ENCODE measurements around the gene HOXA2.

The HOXA2 gene

DNA sequence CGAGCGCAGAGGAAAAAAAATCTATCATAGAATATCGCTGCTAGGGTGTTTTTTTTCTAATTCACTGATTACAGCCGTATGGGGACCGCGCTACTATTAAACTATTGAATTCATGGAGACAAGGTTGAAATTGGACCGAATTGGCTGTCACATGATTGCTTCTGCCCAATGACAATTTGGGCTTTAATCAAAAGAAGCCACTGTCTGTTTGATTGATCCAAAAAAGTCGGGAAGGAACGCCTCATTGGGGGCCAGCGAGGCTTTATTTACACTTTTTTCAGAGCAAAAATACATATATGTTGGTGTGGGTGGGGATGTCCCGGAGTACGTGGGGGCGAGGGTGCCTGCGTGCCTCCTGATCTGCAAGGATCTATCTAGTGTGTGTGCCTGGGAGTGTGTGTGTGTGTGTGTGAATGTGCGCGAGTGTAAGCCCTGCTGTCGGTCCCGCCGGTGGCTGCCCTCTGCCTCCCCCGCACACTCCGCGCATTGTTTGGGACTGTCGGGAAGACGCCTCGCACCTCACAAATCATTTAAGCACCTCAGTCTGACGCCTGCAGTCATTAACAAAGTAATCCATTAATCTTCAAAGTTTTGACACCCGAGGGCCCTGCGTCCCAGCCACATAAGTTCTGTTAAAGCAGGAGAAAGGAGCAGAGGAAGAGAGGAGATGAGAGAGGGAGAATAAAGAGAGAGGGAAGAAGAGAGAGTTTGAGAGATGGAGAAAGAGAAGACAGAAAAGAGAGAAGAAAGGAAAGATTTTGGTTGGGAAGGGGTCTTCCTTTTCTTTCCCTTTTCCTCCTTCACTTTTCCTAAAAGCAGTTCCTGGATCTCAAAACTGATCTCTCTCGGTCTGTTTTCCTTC lies at the start of gene HOXA2:
TSS of gene HOXA2 (minus strand) at position 103 of the 862 bp plus-strand sequence. CDS start 183 bp downstream, outside the sequence.
- DNase-seq, result no peak

DNA sequence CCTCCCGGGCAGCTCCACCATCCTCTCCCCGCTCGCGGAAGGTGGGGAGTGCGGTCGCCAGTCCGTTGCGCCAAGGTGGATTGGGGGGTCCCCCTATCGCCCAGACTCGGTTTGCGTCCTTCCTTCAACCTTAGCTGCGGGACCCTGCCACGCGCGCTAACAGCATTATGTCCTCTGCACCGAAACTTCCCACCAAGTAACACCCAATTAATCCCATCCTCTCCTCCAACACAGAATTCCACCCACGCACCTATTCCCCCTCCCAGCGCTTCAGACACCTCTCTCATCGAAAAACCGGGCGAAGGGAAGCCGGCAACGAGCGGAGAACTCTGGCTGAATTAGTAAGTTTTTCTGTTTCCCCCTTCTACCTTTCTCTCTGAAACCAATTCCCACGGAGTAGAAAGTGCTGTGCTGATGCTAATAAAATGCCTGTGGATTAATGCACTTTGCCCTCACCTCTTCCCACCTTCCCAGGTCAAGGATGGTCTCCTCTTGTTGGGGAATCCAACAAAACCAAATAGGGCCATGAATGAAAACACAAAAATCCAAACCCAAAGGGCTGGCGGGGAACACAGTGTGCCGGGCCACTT lies 49.0 kb upstream of the HOXA2 start:
- DNase-seq, result no peak

DNA sequence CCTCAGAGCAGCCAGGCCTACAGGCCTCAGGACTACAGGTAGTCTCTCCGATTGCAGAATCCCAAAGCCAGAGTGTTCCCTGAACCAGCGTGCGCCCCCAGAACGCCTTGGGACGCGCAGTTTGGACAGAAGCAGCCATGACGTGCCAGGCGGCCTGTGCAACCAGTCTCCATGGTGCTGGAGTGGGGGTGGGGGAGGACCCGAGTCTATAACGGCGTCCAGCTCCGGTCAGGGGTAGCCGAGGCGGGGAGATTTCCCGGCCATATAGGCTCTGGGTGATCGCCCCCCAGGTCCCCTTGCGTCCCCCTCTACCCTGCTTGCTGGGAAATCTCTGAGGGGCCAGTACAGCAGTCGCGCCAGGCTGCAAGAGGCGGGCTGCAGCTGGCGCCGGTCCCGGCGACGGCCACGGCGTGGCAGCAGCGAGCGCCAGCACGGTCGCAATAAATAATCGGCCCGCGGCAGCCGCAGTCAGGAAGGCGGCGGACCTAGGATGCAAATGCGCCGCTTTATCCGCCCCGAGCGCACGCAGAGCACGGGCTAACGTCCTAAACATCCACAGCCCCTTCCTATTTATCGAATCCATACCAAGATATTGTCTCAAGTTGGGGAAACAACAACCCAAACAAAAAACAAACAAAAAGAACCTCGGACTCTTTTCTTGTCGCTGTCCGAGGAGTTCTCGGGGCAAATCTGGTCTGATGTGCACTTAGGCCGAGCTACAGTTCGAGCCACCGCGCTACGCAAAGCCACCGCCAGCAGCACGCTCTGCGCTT lies 48.3 kb upstream of the HOXA2 start:
- peak; percentile 90 for DNase-seq

DNA sequence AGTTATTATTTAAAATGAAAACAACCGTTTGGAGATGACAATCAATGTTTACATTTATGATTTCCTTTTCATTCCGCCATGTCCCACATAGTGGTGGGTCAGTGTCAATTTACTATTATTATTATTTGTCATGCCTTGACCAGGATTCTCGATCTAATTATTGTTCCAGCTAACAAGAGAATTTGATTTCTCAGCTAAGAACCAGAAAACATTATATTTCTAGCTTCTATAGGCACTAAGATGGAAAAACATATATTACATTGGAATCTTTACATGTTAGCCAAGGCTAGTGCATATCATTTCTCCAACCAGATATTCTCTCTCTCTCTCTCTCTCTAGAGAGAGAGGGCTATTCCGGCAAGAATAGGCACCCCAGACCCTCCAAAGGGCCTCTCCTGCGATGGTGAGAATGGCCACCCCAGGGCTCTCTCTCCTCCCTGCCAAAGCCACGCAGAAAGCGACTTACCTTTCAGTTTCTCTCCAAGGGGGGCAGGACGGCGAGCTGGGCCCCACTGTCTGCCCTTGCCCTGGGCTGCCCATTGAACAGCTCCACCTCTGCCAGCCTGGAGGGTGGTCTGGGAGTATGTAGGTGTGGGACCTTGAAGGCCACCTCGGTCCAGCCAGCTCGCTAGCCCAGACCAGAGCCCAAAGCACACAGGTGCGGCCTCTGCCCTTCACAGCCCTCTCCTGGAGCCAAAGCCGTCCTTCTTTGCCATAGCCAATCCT lies 47.5 kb upstream of the HOXA2 start:
- no peak for DNase-seq

DNA sequence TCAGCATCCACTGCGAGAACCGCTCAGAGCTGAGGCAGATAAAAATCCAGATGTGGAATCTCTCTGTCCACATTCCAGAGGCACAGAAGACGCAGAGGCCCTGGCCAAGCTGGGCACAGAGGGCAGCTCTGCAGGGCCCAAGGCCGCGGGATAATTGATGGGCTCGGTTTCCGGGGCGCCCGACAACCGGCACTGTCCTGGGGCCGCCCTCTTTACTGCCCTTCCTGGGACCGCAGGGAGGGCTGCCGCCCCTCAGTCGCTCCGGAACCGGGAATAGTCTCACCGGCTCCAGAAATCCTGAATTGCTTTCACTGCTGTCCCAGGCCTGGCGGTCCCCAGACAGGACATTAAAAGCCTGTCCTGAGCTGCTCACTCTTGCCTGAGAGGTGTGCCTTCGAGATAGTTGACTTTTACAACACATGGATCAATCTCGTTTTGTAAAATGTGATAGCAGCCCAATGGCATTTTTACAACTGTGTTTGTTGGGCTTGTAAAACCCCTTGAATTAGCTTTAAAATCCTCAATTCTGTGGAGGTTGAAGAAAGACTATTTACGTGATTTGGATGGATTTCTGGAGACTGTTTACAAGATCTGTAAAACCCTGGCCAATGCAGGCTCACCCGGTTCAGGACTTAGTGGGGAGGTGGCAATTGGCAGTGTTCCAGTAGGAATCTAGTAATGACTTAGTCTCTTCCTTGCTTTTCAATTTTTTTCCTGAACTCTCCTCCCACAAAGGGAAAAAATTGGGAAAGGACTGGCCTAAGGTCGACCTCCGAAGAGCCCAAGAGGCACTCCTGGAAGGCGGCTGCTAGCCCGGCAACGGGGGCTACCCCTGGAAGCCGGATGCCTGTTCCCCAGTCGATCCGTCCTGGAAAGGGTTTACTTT lies 46.5 kb upstream of the HOXA2 start:
- DNase-seq, result peak; percentile 43

DNA sequence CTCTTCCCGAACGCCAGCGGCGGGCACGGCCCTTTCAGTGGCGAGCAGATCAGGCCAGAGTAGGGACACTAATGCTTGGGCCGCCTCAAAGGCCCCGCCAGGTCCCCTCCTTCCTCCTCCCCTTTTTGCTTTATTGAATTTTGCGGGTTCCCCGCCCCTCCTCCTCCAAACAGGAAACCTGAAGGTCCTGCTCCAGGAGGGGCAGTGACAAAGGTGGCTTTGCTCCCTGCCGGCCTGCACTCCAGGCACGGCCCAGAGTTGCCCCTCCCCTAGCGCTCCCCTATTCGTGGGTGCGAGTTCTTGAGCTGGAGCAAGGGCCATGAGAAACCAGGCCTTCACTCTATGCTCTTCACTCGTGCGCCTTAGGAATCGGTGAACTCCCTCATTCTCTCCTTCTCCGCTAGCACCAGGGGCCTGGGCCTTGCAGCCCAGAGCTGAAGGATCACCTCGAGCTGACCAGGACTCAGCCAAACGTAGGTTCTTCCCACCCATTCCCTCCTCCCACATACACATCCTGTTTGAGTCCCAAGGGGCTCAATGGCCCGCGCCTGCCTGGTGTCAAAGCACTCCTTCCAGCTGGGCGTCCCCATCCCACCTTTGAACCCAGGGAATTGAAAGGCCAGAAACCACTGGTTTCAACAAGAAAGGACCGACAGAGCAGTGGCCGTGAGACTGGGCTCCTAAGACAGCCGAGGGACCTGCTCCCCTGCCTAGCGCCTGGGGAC lies 45.7 kb upstream of the HOXA2 start:
- DNase-seq, result peak; percentile 37

DNA sequence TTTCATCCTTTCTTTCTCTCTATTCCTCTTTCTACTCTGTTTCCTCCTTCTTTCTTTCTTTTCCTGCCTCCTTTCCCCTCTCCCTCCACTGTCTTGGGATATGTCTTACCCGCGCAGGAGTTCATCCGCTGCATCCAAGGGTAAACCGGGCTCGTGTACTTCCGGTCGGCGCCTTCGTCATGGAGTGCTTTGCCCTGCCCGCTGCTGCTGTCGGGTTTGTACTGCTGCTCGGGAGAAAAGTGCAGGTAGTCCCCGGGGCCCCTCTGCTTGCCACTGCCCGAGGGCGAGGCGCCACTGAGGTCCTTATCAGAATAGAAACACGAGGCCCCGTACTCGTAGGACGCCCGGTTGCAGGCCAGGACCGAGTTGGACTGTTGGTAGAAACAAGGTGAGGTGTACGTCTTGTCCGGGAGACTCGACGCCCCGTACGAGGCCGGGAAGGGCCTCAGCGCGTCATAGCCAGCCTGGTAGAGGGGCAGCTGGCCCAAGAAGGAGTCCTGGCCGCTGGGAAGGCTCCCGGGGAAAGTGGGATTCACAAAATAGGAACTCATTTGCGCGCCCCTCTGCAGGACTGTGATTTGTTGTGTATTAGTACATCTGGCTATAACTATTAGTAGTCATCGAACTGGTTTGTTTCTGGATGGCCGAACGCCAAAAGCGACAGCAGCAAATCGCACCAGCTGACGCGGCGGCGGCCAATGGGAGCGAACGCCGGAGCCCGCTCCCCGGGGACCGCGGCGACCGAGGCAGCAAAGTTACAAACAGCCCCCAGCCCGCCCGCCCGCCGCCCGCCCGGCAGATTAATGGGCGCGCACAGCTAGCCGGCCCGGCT lies 44.9 kb upstream of the HOXA2 start, which contains the start of gene HOXA6:
TSS of gene HOXA6 (minus strand) at position 576 of the 832 bp plus-strand sequence. CDS start at position 551, 25 bp downstream.
- DNase-seq, result peak; percentile 77

DNA sequence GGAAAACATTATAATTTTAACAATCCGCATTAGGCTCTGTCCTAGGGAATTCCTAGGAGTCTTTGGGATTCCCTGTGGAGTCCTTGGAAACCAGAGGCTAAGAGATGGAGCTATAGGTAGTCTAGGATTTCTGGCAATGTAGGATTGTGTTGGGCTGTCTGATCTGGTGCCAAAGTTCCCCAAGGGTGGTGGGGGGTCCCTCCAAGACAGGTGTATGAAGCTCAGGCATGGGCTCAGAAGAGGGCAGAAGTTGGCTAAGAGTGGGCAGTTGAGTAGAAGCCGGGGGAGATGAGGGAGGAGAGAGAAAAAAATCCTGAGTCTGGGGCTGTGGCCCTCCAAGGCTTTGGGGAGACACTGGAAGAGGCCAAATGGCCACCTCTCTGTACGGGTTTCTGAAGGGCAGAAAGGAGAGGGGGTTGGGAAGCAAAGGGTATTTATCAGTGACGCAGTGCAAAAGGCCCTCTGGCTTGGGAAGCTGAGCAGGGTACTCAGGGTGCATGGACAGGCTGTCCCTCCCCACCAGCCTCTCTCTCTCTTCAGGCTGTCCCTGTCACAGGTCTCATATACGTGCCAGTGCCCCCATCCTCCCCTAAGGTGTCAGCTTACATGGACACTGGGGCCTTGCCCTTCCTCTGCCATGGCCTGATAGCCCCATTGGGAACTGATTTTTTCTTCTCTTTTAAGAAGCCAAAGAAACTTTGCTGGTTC lies 44.2 kb upstream of the HOXA2 start:
- DNase-seq, result peak; percentile 23

DNA sequence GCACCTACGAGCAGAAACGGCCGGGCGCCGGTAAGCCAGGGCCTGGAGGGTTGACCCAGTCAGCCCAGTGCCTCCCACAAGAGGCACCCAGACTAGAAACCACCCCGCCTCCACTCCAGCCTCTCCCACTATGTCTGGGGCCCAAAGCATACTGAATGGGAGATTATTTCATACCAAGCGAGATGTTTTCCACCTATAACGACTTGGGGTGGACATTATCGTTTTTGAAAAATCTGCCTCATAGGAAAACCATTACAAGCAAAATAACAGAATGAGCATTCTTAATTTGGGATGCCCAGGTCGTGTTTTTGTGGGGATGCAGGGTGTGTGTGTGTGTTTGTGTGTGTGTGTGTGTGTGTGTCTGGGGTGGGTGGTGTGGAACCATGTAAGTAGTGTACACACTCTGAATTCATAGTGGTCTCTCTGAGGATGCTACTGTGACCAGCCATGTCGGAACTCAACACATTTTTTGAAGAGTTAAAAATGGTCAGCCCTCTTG lies 43.5 kb upstream of the HOXA2 start:
- no peak for DNase-seq

DNA sequence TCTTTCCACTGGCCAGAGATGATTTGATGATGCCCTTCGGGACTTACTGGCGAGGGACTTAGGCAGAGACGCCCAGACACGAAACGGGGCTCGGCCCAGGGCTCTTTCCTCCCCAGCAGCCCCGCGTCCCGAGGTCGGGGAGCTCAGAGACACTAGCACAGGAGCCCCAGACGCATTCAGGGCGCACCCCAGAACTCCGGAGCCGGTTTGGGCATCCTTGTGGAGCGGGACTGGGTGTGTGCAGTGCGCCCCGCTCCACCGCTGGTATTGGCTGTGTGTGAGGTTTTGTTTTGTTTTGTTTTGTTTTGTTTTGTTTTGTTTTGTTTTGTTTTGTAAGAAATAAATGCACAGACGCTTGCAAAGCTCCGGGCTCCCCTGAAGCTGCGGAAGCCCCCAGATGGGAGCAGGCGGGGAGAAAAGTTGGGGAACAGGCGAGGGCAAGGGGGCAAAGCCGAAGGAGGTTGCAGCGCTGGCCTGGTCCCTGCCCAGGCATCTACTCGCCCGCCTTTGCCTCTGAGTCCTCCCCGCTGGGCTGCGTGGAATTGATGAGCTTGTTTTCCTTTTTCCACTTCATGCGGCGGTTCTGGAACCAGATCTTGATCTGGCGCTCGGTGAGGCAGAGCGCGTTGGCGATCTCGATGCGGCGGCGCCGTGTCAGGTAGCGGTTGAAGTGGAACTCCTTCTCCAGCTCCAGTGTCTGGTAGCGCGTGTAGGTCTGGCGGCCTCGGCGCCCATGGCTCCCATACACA lies 42.9 kb upstream of the HOXA2 start:
- peak; percentile 33 for DNase-seq

DNA sequence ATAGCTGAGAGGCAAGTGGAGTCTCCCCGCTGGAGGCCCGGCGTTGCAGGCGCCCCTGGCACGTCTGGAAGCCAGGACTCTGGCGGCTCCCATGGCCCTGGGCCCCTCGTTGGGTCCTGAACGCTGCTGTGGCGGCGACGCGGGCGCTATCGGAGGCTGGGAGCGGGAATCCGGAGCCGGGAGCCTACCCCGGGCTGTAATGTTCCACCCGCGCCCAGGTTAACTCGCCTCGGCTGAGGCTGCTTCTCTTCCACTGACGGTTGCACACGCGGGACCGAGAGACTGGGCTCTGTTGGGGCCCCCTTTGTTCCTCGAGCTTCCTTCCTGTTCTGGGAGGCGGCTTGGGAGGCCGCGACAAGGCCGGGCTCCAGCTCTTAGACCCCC lies 42.3 kb upstream of the HOXA2 start:
- DNase-seq, result peak; percentile 29

DNA sequence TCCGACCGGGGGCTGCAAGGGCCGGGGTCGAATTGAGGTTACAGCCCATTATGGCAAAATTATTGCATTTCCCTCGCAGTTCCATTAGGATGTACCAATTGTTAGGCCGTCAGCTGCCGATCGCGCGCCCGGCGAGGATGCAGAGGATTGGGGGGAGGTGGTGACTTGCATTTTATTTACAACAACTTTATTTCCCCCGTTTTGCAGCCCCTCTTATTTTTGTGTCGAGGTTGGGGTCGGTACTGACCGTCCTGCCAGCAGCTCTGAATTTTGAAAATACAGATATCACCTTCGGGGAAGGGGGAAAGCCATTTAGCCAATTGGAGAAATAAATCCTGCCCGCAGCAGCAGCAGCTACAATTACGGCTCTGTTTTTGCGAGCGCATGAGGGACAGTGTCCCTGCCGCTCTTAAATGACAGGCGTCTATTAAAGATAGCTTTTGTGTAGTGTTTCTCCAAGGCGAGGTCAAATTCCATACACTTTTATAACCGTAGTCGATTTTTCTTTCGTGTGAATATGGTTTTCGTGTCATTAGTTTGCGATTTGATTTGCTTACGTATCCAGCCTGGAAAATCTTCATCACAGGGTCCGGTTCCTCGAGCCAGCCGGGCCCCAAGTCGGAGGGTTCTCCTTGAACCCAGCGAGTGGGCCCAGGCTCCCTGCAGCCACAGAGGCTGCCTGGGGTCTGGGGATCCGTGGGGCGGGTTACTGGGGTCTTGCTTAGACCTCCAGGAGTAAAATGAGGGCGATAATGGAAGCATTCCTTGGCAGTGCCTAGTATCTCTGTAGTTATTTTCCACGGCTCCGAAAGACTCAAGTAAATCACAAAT lies 41.7 kb upstream of the HOXA2 start:
- no peak for DNase-seq

DNA sequence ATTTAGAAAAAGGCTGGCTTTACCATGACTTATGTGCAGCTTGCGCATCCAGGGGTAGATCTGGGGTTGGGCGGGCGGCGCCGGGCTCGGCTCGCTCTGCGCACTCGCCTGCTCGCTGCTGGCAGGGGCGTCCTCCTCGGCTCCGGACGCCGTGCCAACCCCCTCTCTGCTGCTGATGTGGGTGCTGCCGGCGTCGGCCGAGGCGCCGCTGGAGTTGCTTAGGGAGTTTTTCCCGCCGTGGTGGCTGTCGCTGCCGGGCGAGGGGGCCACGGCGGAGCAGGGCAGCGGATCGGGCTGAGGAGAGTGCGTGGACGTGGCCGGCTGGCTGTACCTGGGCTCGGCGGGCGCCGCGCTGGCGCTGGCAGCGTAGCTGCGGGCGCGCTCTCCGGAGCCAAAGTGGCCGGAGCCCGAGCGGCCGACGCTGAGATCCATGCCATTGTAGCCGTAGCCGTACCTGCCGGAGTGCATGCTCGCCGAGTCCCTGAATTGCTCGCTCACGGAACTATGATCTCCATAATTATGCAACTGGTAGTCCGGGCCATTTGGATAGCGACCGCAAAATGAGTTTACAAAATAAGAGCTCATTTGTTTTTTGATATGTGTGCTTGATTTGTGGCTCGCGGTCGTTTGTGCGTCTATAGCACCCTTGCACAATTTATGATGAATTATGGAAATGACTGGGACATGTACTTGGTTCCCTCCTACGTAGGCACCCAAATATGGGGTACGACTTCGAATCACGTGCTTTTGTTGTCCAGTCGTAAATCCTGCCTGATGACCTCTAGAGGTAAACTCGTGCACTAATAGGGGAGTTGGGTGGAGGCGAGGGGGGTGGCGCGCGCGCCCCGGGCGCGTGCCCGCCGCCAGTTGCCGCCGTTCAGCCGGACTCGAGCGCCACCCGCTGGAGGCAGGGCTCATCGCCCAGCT lies 40.8 kb upstream of the HOXA2 start, which contains the start of gene HOXA5:
TSS of gene HOXA5 (minus strand) at position 659 of the 927 bp plus-strand sequence. CDS start at position 585, 74 bp downstream.
- DNase-seq, result peak; percentile 86

DNA sequence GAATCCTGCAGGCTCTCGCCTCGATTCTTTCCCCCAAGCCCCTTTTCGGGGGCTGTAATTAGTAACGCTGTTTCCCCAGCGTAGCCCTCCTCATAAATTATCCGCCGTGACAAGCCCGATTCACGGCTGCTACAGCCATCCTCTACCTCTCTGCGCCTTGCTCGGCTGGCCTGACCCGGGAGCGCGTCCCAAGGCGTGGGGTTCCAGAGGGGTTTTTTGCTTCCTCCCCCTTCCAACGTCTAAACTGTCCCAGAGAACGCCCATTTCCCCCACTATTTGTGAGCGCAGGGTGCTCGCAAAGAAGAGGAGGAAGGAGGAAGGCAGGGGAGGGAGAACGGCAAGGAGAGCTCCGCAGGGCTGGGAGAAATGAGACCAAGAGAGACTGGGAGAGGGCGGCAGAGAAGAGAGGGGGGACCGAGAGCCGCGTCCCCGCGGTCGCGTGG lies 40.1 kb upstream of the HOXA2 start:
- DNase-seq, result no peak

DNA sequence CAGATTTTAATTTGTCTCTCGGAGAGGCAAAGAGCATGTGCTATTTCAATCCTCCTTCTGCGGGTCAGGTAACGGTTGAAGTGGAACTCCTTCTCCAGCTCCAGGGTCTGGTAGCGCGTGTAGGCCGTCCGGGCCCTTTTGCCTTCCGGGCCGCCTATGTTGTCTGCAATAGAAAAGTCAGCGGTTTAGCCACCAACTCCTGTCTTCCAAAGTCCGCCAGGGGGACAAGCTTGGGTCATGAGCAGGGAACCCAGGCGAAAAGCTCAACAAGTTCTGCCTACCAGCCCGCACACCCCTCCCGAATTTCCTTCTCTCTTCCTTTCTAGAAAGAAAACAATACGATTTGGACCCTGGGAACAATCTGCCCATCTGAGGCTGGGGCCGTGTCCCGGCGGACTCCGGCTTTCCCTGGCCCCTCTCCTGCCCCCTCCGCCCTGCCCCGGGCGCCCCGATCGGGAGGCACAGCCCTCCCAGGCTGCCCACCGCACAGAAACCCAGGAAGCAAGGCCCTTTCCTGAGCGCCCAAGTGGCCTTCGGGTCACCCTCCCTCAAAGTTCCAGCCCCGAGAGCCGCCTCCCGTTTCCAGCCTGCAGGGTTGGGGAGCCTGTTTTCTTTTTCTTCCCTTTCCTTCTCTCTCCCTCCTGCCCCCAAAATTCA lies 39.6 kb upstream of the HOXA2 start:
- no peak for DNase-seq
